Upper lobe of left lung (tissue), 6 donors: ENCODE results near the gene TUBA1C. TPM values are rescaled to one million over a fixed set of nuclear protein-coding genes. Genes with fewer than 3 reads are reported as not detected.

Experiments
- ATAC-seq, 2 donors: fragments of 200-7000 bp; cut with Tn5 transposase; one replicate each; pipeline ENCODE4 v1.9.1; 2022; ENCODE audit warnings: mild to moderate bottlenecking in 2 of 2, moderate library complexity in 2 of 2; ENCODE audit not compliant: low FRiP score in 2 of 2
- DNase-seq, 2 donors: peaks; one replicate each; pipeline ENCODE4 v3.0.0-alpha.2; 2019 to 2020
- H3K27ac ChIP-seq, 4 donors: fragments of 200-600 bp; sonication (generic); one replicate each; pipeline ENCODE4 v1.5.1; 2016 to 2019
- H3K27me3 ChIP-seq, 4 donors: fragments of 200-600 bp; sonication (generic); one replicate each; pipeline ENCODE4 v1.5.1; 2017 to 2019
- H3K36me3 ChIP-seq, 4 donors: fragments of 200-600 bp; sonication (generic); one replicate each; pipeline ENCODE4 v1.5.1; 2016 to 2019
- H3K4me1 ChIP-seq, 4 donors: fragments of 200-600 bp; sonication (generic); one replicate each; pipeline ENCODE4 v1.5.1; 2018 to 2019
- H3K4me3 ChIP-seq, 4 donors: fragments of 200-600 bp; sonication (generic); one replicate each; pipeline ENCODE4 v1.5.1; 2017 to 2019; ENCODE audit warnings: mild to moderate bottlenecking in 2 of 4, moderate library complexity in 1 of 4
- H3K9me3 ChIP-seq, 4 donors: fragments of 200-600 bp; sonication (generic); one replicate each; pipeline ENCODE4 v1.5.1; 2018 to 2019
- CTCF ChIP-seq, 6 experiments: fragments of 450-650 bp in 4 of 6; fragments of 200-600 bp in 2 of 6; sonication (generic) in 2 of 6; IDR thresholded peaks; one replicate each; pipeline ENCODE4 v1.5.1; 2016 to 2019; ENCODE audit warnings: antibody characterized with exemption in 6 of 6
- EP300 ChIP-seq, 4 donors: sonication (generic); formaldehyde crosslinking; IDR thresholded peaks; one replicate each; pipeline ENCODE4 v1.5.1; 2017; ENCODE audit warnings: antibody characterized with exemption in 4 of 4, control low read depth in 2 of 4
- POLR2A ChIP-seq, 4 donors: fragments of 450-650 bp; IDR thresholded peaks; one replicate each; pipeline ENCODE4 v1.5.1; 2016 to 2017; ENCODE audit warnings: antibody characterized with exemption in 4 of 4, mild to moderate bottlenecking in 2 of 4
- POLR2AphosphoS5 ChIP-seq, 2 donors: sonication (generic); formaldehyde crosslinking; IDR thresholded peaks; one replicate each; pipeline ENCODE4 v1.5.1; 2017; ENCODE audit warnings: antibody characterized with exemption in 2 of 2
- WGBS, 2 donors: methylation state at CpG; one replicate each; pipeline ENCODE4 v1.1.5; 2017 to 2018; 5-methylcytosine and 5-hydroxymethylcytosine counted together
- total RNA-seq, 6 donors: library from RNA; depleted of rRNA in 4 of 6; stranded (reverse); fragments of >200 nt in 4 of 6; gene quantifications; one replicate each; pipeline versions ENCODE4 v1.1.0 to v1.2.1, GENCODE V29; 2016 to 2021
- donor health status: DM: no; HTN: no; CAD: no; lungs with moderate emphysema.
- donor health status: DM: no; HTN: yes; CAD: no; lungs with severe emphysema.

The TUBA1C gene
- total RNA-seq, 6 donors from 2014 or later, result 50.3 to 375 (median 108) TPM

- TF ChIP-seq CTCF (IDR thresholded peaks at IDR 0.05), result no peak
- no peak for TF ChIP-seq POLR2AphosphoS5 (IDR thresholded peaks at IDR 0.05)
- no peak for TF ChIP-seq EP300 (IDR thresholded peaks at IDR 0.05)
- TF ChIP-seq POLR2A (IDR thresholded peaks at IDR 0.05), result no peak
- ATAC-seq, result no peak
Observed at GRCh38 chr12:49323524-49324097, 58.7 kb downstream of the TUBA1C start.

More at GRCh38 chr12:49323524-49324097, 58.7 kb downstream of the TUBA1C start:
- 8 to 18% methylated on average over 9 to 19 of the region's 19 CpGs for WGBS, 2 donors
- Histone ChIP-seq H3K36me3 (no peaks in the 10 kb centered on the region), H3K9me3 (no peaks in the 10 kb centered on the region), H3K4me3 (peak overlapping the region in 3 of 4 donors; percentile 51 to 74 (median 64)), H3K4me1 (peaks cover 10 to 18% (median 11%) of the 10 kb centered on the region in 4 donors), H3K27me3 (no peaks in the 10 kb centered on the region), H3K27ac (no peak overlapping the region)
- DNase-seq, result no peak

Other genes with a start within 250 kb of the TUBA1C start
- gene PRKAG1, start 246.3 kb upstream of the TUBA1C start, total RNA-seq, result 10 to 100 TPM; 25.1 to 56.5 (median 42.0) TPM
- 100 to 1,000 TPM in 5 of 6 donors, 10 to 100 TPM in 1; 91.5 to 250 (median 112) TPM for gene KMT2D, start 204.3 kb upstream of the TUBA1C start, total RNA-seq
- 1 to 10 TPM in 2 of 6 donors, under 1 TPM in 2, not detected in 2; 0.97 to 1.4 (median 1.2) TPM for gene RHEBL1, start 195.1 kb upstream of the TUBA1C start, total RNA-seq
- gene DHH, start 170.3 kb upstream of the TUBA1C start, total RNA-seq, result 1 to 10 TPM in 2 of 6 donors, under 1 TPM in 3, not detected in 1; 0.39 to 3.1 (median 0.76) TPM
- 100 to 1,000 TPM in 1 of 6 donors, 10 to 100 TPM in 5; 20.4 to 108 (median 57.7) TPM for gene LMBR1L, start 154.2 kb upstream of the TUBA1C start, total RNA-seq
- gene TUBA1B, start 133.7 kb upstream of the TUBA1C start, total RNA-seq, result 100 to 1,000 TPM in 5 of 6 donors, 10 to 100 TPM in 1; 87.0 to 764 (median 397) TPM
- 100 to 1,000 TPM in 3 of 6 donors, 10 to 100 TPM in 3; 54.2 to 191 (median 122) TPM for gene TUBA1A, start 76.0 kb upstream of the TUBA1C start, total RNA-seq
- gene PRPH, start 30.1 kb downstream of the TUBA1C start, total RNA-seq, result 1 to 10 TPM in 1 of 6 donors, under 1 TPM in 1, not detected in 4; 0.27 to 1.2 TPM
- 1 to 10 TPM in 3 of 6 donors, under 1 TPM in 1, not detected in 2; 0.86 to 3.3 (median 3.0) TPM for gene TROAP, start 58.2 kb downstream of the TUBA1C start, total RNA-seq
- not detected for gene C1QL4, start 72.1 kb downstream of the TUBA1C start, total RNA-seq
- gene DNAJC22, start 81.8 kb downstream of the TUBA1C start, total RNA-seq, result under 1 TPM in 4 of 6 donors, not detected in 2; 0.15 to 0.59 (median 0.38) TPM
- gene SPATS2, start 102.4 kb downstream of the TUBA1C start, total RNA-seq, result 10 to 100 TPM in 5 of 6 donors, 1 to 10 TPM in 1; 6.2 to 33.5 (median 14.4) TPM